ENCODE results near the gene KLHL1.

KLHL1 gene

GRCh38 chr13:70107125-70107497 lies 1.1 kb downstream of the KLHL1 start:
- Histone ChIP-seq H3K79me2 (ENCODE audit: insufficient read depth, low read length) (no peaks in the 10 kb centered on the region), H3K27me3 (ENCODE audit: insufficient read depth, low read length, poor library complexity, severe bottlenecking) (no peaks in the 10 kb centered on the region), H3K4me2 (ENCODE audit: low read depth, low read length, poor library complexity, severe bottlenecking) (no peak overlapping the region), H3K36me3 (ENCODE audit: insufficient read depth, low read length) (no peaks in the 10 kb centered on the region), H4K20me1 (ENCODE audit: insufficient read depth, low read length, poor library complexity, severe bottlenecking) (no peaks in the 10 kb centered on the region), H2AFZ (ENCODE audit: low read length) (no peak overlapping the region), H3K4me1 (ENCODE audit: insufficient read depth, low read length, poor library complexity, severe bottlenecking) (no peaks in the 10 kb centered on the region), H3K4me3 (ENCODE audit: low read length, poor library complexity, severe bottlenecking) (no peak overlapping the region), H3K9me3 (ENCODE audit: insufficient read depth, low read depth, low read length) (no peaks in the 10 kb centered on the region), H3K9me2 (replicated peaks; ENCODE audit: low read depth, low read length) (no peaks in the 10 kb centered on the region), H3F3A (ENCODE audit: low read depth) (no peaks in the 10 kb centered on the region), H3K9ac (ENCODE audit: low read depth, low read length, poor library complexity, severe bottlenecking) (no peak overlapping the region)
- no peak for TF ChIP-seq CTCF (conservative IDR thresholded peaks at IDR 0.05; ENCODE audit: low read length)
- TF ChIP-seq EZH2phosphoT487 (IDR thresholded peaks at IDR 0.05; ENCODE audit: borderline replicate concordance) = no peak

GRCh38 chr13:70104481-70104880 lies 3.8 kb downstream of the KLHL1 start:
- no peaks in the 10 kb centered on the region for H3K9me2 ChIP-seq (replicated peaks; ENCODE audit: low read depth, low read length)
- no peaks in the 10 kb centered on the region for H3K27me3 ChIP-seq (ENCODE audit: insufficient read depth, low read length, poor library complexity, severe bottlenecking)
- no peak overlapping the region for H3K4me2 ChIP-seq (ENCODE audit: low read depth, low read length, poor library complexity, severe bottlenecking)
- no peaks in the 10 kb centered on the region for H3F3A ChIP-seq (ENCODE audit: low read depth)
- H4K20me1 ChIP-seq (ENCODE audit: insufficient read depth, low read length, poor library complexity, severe bottlenecking) = no peaks in the 10 kb centered on the region
- no peaks in the 10 kb centered on the region for H3K36me3 ChIP-seq (ENCODE audit: insufficient read depth, low read length)
- no peak overlapping the region for H2AFZ ChIP-seq (ENCODE audit: low read length)
- no peaks in the 10 kb centered on the region for H3K9me3 ChIP-seq (ENCODE audit: insufficient read depth, low read depth, low read length)
- H3K4me3 ChIP-seq (ENCODE audit: low read length, poor library complexity, severe bottlenecking) = no peak overlapping the region
- no peak overlapping the region for H3K9ac ChIP-seq (ENCODE audit: low read depth, low read length, poor library complexity, severe bottlenecking)
- H3K79me2 ChIP-seq (ENCODE audit: insufficient read depth, low read length) = no peaks in the 10 kb centered on the region
- no peaks in the 10 kb centered on the region for H3K4me1 ChIP-seq (ENCODE audit: insufficient read depth, low read length, poor library complexity, severe bottlenecking)
- no peak for TF ChIP-seq EZH2phosphoT487 (IDR thresholded peaks at IDR 0.05; ENCODE audit: borderline replicate concordance)
- TF ChIP-seq CTCF (conservative IDR thresholded peaks at IDR 0.05; ENCODE audit: low read length) = no peak

GRCh38 chr13:70098669-70099068 lies 9.6 kb downstream of the KLHL1 start:
- Histone ChIP-seq H3F3A (ENCODE audit: low read depth) (no peaks in the 10 kb centered on the region), H3K36me3 (ENCODE audit: insufficient read depth, low read length) (no peaks in the 10 kb centered on the region), H3K9ac (ENCODE audit: low read depth, low read length, poor library complexity, severe bottlenecking) (no peak overlapping the region), H3K27me3 (ENCODE audit: insufficient read depth, low read length, poor library complexity, severe bottlenecking) (no peaks in the 10 kb centered on the region), H3K4me1 (ENCODE audit: insufficient read depth, low read length, poor library complexity, severe bottlenecking) (no peaks in the 10 kb centered on the region), H4K20me1 (ENCODE audit: insufficient read depth, low read length, poor library complexity, severe bottlenecking) (no peaks in the 10 kb centered on the region), H3K9me3 (ENCODE audit: insufficient read depth, low read depth, low read length) (no peaks in the 10 kb centered on the region), H2AFZ (ENCODE audit: low read length) (no peak overlapping the region), H3K4me3 (ENCODE audit: low read length, poor library complexity, severe bottlenecking) (no peak overlapping the region), H3K9me2 (replicated peaks; ENCODE audit: low read depth, low read length) (no peaks in the 10 kb centered on the region), H3K4me2 (ENCODE audit: low read depth, low read length, poor library complexity, severe bottlenecking) (no peak overlapping the region), H3K79me2 (ENCODE audit: insufficient read depth, low read length) (no peaks in the 10 kb centered on the region)
- TF ChIP-seq CTCF (conservative IDR thresholded peaks at IDR 0.05; ENCODE audit: low read length) (peak; percentile 63), EZH2phosphoT487 (IDR thresholded peaks at IDR 0.05; ENCODE audit: borderline replicate concordance) (no peak)

All from Loucy (cell line).